HepG2 (cell line): ENCODE results near the gene CLDN18. TPM values are rescaled to one million over a fixed set of nuclear protein-coding genes. Genes with fewer than 3 reads are reported as not detected.

ENCODE experiments used
- ATAC-seq: fragments of 200-7000 bp; cut with Tn5 transposase; 3 replicates; pipeline ENCODE4 v1.9.1; 2020; ENCODE audit warnings: mild to moderate bottlenecking, moderate library complexity
- BruUV-seq: library from RNA; stranded (reverse); fragments of 400-500 nt; replicated peaks from 2 replicates; lab custom pipeline; 2021; lab: Mats Ljungman, UMichigan
- CTCF ChIA-PET: fragments of 300-600 bp; formaldehyde crosslinking; extraction: SDS; loops from one replicate; lab custom pipeline; 2021; ENCODE audit warnings: low total read pairs, inconsistent platforms, low intra/inter-chr PET ratio; lab: Yijun Ruan, JAX
- POLR2A ChIA-PET: fragments of 350-600 bp; sonication (Branson Sonifier 250); formaldehyde crosslinking; loops from one replicate; lab custom pipeline; 2020; ENCODE audit warnings: antibody characterized with exemption, inconsistent platforms; lab: Yijun Ruan, JAX
- DNase-seq: peaks from one replicate; pipeline ENCODE4 v3.0.0-alpha.2; 2015; ENCODE audit warnings: low spot score
- FAIRE-seq: peaks from 3 replicates; lab custom pipeline; 2011; peaks lifted over from hg19 to GRCh38; lab: Jason Lieb, UNC
- H2AFZ ChIP-seq: one replicate; pipeline ENCODE4 v1.6.1; 2011; ENCODE audit warnings: low read length, inconsistent platforms
- H3K27ac ChIP-seq: fragments of 300-600 bp; 3 replicates; pipeline ENCODE4 v1.8.0; 2011; ENCODE audit warnings: mixed run types, mild to moderate bottlenecking, mixed read lengths, low read length, inconsistent platforms; ENCODE audit not compliant: insufficient read depth; ENCODE audit errors: extremely low read length
- H3K27me3 ChIP-seq, 2 experiments: fragments of 200-600 bp in 1 of 2; 2 replicates in 1 of 2; 3 replicates in 1 of 2; pipeline versions ENCODE4 v1.6.0 to v1.8.0; 2011; ENCODE audit warnings: low read length in 2 of 2, mild to moderate bottlenecking in 2 of 2, moderate library complexity in 2 of 2, inconsistent platforms in 1 of 2; ENCODE audit not compliant: insufficient read depth in 2 of 2, control insufficient read depth in 1 of 2
- H3K36me3 ChIP-seq, 2 experiments: fragments of 200-600 bp in 1 of 2; replicated peaks in 1 of 2; 2 replicates in 1 of 2; 3 replicates in 1 of 2; pipeline versions ENCODE4 v1.5.1 to v1.8.0; 2011; ENCODE audit warnings: low read length in 2 of 2, inconsistent platforms in 1 of 2; ENCODE audit not compliant: insufficient read depth in 2 of 2, control insufficient read depth in 1 of 2
- H3K4me1 ChIP-seq: 2 replicates; pipeline ENCODE4 v1.5.1; 2012; ENCODE audit warnings: low read length, inconsistent platforms; ENCODE audit not compliant: insufficient read depth
- H3K4me2 ChIP-seq: 2 replicates; pipeline ENCODE4 v1.6.0; 2011; ENCODE audit warnings: low read depth, low read length, inconsistent platforms
- H3K4me3 ChIP-seq, 3 experiments: fragments of 200-600 bp in 1 of 3; sonication (generic), shearing (Covaris generic) in 1 of 3; replicated peaks in 1 of 3; 2 replicates each; pipeline ENCODE4 v1.5.1; 2011 to 2016; ENCODE audit warnings: low read length in 3 of 3, inconsistent platforms in 2 of 3, low read depth in 2 of 3, mild to moderate bottlenecking in 2 of 3, control low read depth in 1 of 3, mixed read lengths in 1 of 3; ENCODE audit not compliant: insufficient read depth in 1 of 3
- H3K79me2 ChIP-seq: one replicate; pipeline ENCODE4 v1.6.1; 2011; ENCODE audit warnings: low read length, inconsistent platforms; ENCODE audit not compliant: insufficient read depth
- H3K9ac ChIP-seq: 2 replicates; pipeline ENCODE4 v1.6.0; 2011; ENCODE audit warnings: mild to moderate bottlenecking, low read depth, low read length, inconsistent platforms; ENCODE audit not compliant: insufficient read depth
- H3K9me3 ChIP-seq: 2 replicates; pipeline ENCODE4 v1.5.1; 2012; ENCODE audit warnings: mild to moderate bottlenecking, low read length
- H4K20me1 ChIP-seq: 2 replicates; pipeline ENCODE4 v1.6.0; 2011; ENCODE audit warnings: inconsistent platforms, mild to moderate bottlenecking, low read length, moderate library complexity; ENCODE audit not compliant: insufficient read depth
- AFF4 ChIP-seq: sonication (generic); formaldehyde crosslinking; IDR thresholded peaks from 2 replicates; pipeline ENCODE4 v1.4.0; 2020; ENCODE audit warnings: missing genetic modification reagents
- SP5 ChIP-seq: IDR thresholded peaks from 2 replicates; pipeline ENCODE4 v1.6.1; 2016; ENCODE audit warnings: low read depth, borderline replicate concordance
- ZBTB4 ChIP-seq: sonication (generic); formaldehyde crosslinking; IDR thresholded peaks from 2 replicates; pipeline ENCODE4 v1.4.0; 2020; ENCODE audit warnings: missing genetic modification reagents, mild to moderate bottlenecking, borderline replicate concordance
- ZNF317 ChIP-seq: sonication (generic); formaldehyde crosslinking; IDR thresholded peaks from 2 replicates; pipeline ENCODE4 v1.5.0; 2020; ENCODE audit warnings: mild to moderate bottlenecking, missing genetic modification reagents
- ZNF431 ChIP-seq: sonication (generic); formaldehyde crosslinking; IDR thresholded peaks from 2 replicates; pipeline ENCODE4 v1.9.0; 2022; ENCODE audit warnings: missing genetic modification reagents, low read depth, mild to moderate bottlenecking, borderline replicate concordance
- WGBS: methylation state at CpG from one replicate; pipeline ENCODE4 v1.1.6; 2017; ENCODE audit warnings: low lambda C conversion rate; 5-methylcytosine and 5-hydroxymethylcytosine counted together
- in situ Hi-C: cut with HindIII; loops from 2 replicates; pipeline ENCODE4 v1.10.0; 2017; ENCODE audit warnings: low pct_unique_long_range_greater_than_20kb; ENCODE audit not compliant: extremely low pct_ligation_motif_present
- intact Hi-C: fragments of 100-400 bp; cut with micrococcal nuclease; formaldehyde crosslinking; loops from one replicate; pipeline ENCODE4 v1.10.0; 2022; ENCODE audit not compliant: unreplicated experiment
- polyA plus RNA-seq, 8 experiments: library from polyadenylated mRNA; depleted of rRNA in 3 of 8; stranded (reverse) in 7 of 8; unstranded in 1 of 8; fragments of >200 nt; fragmentation: Illumina TruSeq in 4 of 8; extraction: Trizol in 4 of 8; gene quantifications; 2 replicates each; pipeline versions ENCODE4 v1.2.1 to v1.2.3, GENCODE V29; 2011 to 2016; ENCODE audit warnings: low read depth in 4 of 8, missing spikeins in 1 of 8, mixed read lengths in 1 of 8; ENCODE audit not compliant: insufficient read depth in 1 of 8
- total RNA-seq, 5 experiments: library from RNA; depleted of rRNA; stranded (reverse); fragments of >200 nt; fragmentation: Illumina TruSeq; extraction: Trizol; gene quantifications; 2 replicates each; pipeline ENCODE4 v1.2.3, GENCODE V29; 2016; ENCODE audit warnings: low read depth in 1 of 5

CLDN18 gene
- total and polyA plus RNA-seq, 2 of the 13 experiments (the other 11 are each of a cell fraction or from before 2014, with no cell fraction given) = not detected

GRCh38 chr3:138047596-138048158 lies 37.7 kb downstream of the CLDN18 start:
- H3K27ac ChIP-seq = no peak overlapping the region
- no peak overlapping the region for H2AFZ ChIP-seq
- FAIRE-seq = no peak
- intact Hi-C loops = no loop called here
- POLR2A ChIA-PET = no interaction called here
- no peak for ATAC-seq
- TF ChIP-seq ZBTB4 (CRISPR knock-in tag) (no peak), AFF4 (CRISPR knock-in tag) (no peak), ZNF317 (CRISPR knock-in tag) (no peak), ZNF431 (CRISPR knock-in tag) (no peak), SP5 (CRISPR knock-in tag) (no peak)
- TF ChIP-seq, all 625 proteins: peak for 0
- in situ Hi-C loops = no loop called here
- 55% methylated on average over 5 of the region's 5 CpGs for WGBS
- no TSS peak for BruUV-seq
- no peak overlapping the region for H3K9ac ChIP-seq
- H3K79me2 ChIP-seq = no peaks in the 10 kb centered on the region
- no peaks in the 10 kb centered on the region for H3K4me1 ChIP-seq
- H3K36me3 ChIP-seq = no peaks in the 10 kb centered on the region
- no peak overlapping the region for H3K4me2 ChIP-seq
- H3K9me3 ChIP-seq = no peaks in the 10 kb centered on the region
- CTCF ChIA-PET = no interaction called here
- DNase-seq = no peak
- H3K4me3 ChIP-seq = no peak overlapping the region
- no peaks in the 10 kb centered on the region for H3K27me3 ChIP-seq
- no peaks in the 10 kb centered on the region for H4K20me1 ChIP-seq
